H54 (cell line): Measurements from ENCODE around the gene IP6K3.

Experiments
- DNase-seq: peaks from one replicate; pipeline ENCODE4 v3.0.0; 2011; ENCODE audit warnings: low spot score, mixed read lengths; ENCODE audit not compliant: insufficient read length
- FAIRE-seq: peaks from 3 replicates; lab custom pipeline; 2011; peaks lifted over from hg19 to GRCh38; lab: Jason Lieb, UNC
- POLR2A ChIP-seq: IDR thresholded peaks from 2 replicates; pipeline ENCODE4 v1.6.1; 2011; ENCODE audit warnings: low read depth, mild to moderate bottlenecking, low read length

The IP6K3 gene

GRCh38 chr6:33759887-33760629 lies 13.4 kb upstream of the IP6K3 start:
- DNase-seq: no peak
- FAIRE-seq: no peak
- TF ChIP-seq POLR2A: no peak

- no peak for DNase-seq
- TF ChIP-seq POLR2A: no peak
- no peak for FAIRE-seq
Measured at GRCh38 chr6:33758815-33759216, 12.1 kb upstream of the IP6K3 start.

- TF ChIP-seq POLR2A: no peak
- DNase-seq (no peak), FAIRE-seq (no peak)
Measured at GRCh38 chr6:33757906-33758305, 11.2 kb upstream of the IP6K3 start.

DNA sequence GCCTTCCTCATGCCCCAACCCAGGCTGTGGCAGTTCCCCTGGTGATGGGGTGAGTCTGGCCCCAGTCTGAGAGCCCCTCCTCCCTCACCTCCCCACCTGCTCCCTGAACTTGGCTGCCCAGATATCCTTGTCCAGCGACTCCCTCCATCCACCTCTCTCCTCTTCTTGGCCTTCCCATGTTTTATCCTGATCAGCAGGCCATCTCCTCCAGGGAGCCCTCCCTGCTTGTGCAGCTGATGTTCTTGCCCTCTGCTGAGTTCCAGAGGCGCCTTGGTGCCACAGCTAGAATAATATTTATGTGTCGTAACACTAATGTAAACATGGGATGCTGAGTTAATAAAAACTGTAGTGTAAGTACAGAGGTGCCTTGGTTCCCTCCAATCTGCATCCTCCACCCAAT lies 10.4 kb upstream of the IP6K3 start:
- TF ChIP-seq POLR2A: no peak
- FAIRE-seq: no peak
- no peak for DNase-seq

GRCh38 chr6:33756211-33756954 lies 9.7 kb upstream of the IP6K3 start:
- FAIRE-seq: no peak
- no peak for DNase-seq
- TF ChIP-seq POLR2A: no peak

- FAIRE-seq (no peak), DNase-seq (no peak)
- TF ChIP-seq POLR2A: no peak
Measured at GRCh38 chr6:33755070-33755869, 8.6 kb upstream of the IP6K3 start.

GRCh38 chr6:33754222-33754621 lies 7.5 kb upstream of the IP6K3 start:
- FAIRE-seq (no peak), DNase-seq (no peak)
- TF ChIP-seq POLR2A: no peak

DNA sequence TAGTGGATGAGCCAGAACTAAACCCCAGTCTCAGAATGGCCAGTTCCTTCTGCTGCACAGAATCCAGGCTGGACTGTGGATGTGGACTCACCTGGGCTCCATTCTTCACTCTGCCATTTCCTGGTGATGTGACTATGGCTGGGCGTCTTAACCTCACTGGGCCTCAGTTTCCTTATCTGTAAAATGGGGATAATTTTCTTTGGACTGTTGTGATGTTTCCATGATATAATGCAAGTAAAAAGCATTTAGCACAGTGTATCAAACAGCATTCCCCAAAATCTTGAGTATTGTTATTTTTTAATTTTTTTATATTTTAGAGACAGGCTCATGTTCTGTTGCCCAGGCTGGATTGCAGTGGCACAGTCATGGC lies 5.9 kb upstream of the IP6K3 start:
- DNase-seq: no peak
- no peak for FAIRE-seq
- TF ChIP-seq POLR2A: no peak

GRCh38 chr6:33751771-33752645 lies 5.3 kb upstream of the IP6K3 start:
- DNase-seq (no peak), FAIRE-seq (no peak)
- TF ChIP-seq POLR2A: no peak

DNA sequence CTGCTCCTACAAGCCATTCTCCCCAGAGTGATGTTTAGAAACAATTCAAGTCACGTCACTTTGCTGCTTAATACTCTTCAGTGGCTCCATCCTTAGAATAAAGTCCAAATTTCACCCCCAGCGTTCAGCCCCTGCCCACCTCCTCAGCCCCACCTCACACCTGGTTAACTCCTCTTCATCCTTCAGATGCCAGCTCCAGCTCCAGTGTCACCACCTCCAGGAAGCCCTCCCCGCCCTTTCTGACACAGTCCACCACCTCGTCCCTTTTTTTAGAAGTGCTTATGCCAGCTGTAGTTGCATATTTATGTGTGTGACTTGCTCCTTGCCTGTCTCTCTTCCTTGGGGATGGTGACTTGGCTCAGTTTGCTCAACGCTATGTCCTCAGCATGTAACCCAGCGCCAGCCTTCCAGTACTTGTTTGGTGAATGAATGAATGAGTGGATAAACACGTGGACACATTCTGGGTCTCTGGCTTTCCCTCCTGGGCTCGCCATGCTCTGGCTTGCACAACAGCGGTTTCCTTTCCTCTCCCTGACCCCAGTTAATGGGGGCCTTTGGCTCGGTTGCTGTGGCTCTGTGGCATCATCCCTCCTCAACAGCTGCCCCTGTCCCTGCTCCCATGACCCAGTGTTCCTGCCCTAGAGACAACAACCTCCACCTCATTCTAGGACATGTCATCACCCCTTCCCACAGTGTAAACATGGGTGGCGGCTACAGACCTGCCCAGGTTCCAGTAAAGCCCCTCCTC lies 3.7 kb upstream of the IP6K3 start:
- TF ChIP-seq POLR2A: no peak
- FAIRE-seq: no peak
- DNase-seq: no peak

DNA sequence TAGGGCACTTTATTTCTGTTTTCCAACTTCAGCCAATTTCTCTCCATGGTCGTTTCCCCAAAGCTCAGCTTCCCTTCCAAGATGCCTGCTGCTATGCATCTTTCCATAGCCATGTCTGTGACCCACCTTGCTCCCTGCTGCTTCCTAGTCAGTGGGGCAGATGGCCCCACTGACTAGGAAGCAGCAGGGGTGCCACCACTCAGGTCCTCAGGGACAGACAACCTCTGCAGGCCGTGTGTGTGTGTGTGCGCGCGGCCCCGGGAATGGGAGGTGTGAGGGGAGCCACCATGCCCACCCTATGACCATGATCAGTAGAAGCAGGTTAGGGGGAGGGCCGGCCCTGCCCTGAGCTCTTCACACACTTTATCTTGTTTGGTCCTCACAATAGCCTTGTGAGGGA lies 2.7 kb upstream of the IP6K3 start:
- DNase-seq (no peak), FAIRE-seq (no peak)
- no peak for TF ChIP-seq POLR2A

- no peak for FAIRE-seq
- no peak for DNase-seq
- TF ChIP-seq POLR2A: no peak
Measured at GRCh38 chr6:33748841-33749240, 2.1 kb upstream of the IP6K3 start.

GRCh38 chr6:33747823-33748222 lies 1.1 kb upstream of the IP6K3 start:
- TF ChIP-seq POLR2A: no peak
- FAIRE-seq (no peak), DNase-seq (no peak)
